ENCODE data around the gene CTNNA3.

- TF ChIP-seq CTCF (IDR thresholded peaks at IDR 0.05; ENCODE audit: low read depth, low read length, poor library complexity, severe bottlenecking) (no peak), EZH2phosphoT487 (IDR thresholded peaks at IDR 0.05; ENCODE audit: borderline replicate concordance, low read length) (no peak)
These were observed 1290.4 kb downstream of the CTNNA3 start for GRCh38 chr10:66405566-66405965.

Data from DOHH2 (cell line).